ENCODE data around the gene CDK5. TPM values are rescaled to one million over a fixed set of nuclear protein-coding genes. Genes with fewer than 3 reads are reported as not detected.

Gene CDK5
- total RNA-seq, 1 donor: 22.9 TPM

DNA sequence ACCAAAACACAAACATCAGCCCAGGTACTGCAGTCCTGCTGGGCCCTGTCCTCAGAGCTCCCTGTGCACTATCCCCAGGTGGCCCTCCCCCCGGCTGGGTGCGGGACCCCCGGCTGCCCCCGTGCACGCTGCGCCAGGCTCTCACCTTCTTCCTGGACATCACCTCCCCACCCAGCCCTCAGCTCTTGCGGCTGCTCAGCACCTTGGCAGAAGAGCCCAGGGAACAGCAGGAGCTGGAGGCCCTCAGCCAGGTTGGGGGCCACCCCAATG lies 47.7 kb downstream of the CDK5 start:
- TF ChIP-seq, protein P1, sequence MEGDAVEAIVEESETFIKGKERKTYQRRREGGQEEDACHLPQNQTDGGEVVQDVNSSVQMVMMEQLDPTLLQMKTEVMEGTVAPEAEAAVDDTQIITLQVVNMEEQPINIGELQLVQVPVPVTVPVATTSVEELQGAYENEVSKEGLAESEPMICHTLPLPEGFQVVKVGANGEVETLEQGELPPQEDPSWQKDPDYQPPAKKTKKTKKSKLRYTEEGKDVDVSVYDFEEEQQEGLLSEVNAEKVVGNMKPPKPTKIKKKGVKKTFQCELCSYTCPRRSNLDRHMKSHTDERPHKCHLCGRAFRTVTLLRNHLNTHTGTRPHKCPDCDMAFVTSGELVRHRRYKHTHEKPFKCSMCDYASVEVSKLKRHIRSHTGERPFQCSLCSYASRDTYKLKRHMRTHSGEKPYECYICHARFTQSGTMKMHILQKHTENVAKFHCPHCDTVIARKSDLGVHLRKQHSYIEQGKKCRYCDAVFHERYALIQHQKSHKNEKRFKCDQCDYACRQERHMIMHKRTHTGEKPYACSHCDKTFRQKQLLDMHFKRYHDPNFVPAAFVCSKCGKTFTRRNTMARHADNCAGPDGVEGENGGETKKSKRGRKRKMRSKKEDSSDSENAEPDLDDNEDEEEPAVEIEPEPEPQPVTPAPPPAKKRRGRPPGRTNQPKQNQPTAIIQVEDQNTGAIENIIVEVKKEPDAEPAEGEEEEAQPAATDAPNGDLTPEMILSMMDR (IDR thresholded peaks at IDR 0.05; ENCODE audit: insufficient read depth, low read depth, low read length): no peak
- peak overlapping the region; percentile 47 for H3K4me3 ChIP-seq (ENCODE audit: low read depth, low read length)
- no peak for DNase-seq (ENCODE audit: low read depth)

DNA sequence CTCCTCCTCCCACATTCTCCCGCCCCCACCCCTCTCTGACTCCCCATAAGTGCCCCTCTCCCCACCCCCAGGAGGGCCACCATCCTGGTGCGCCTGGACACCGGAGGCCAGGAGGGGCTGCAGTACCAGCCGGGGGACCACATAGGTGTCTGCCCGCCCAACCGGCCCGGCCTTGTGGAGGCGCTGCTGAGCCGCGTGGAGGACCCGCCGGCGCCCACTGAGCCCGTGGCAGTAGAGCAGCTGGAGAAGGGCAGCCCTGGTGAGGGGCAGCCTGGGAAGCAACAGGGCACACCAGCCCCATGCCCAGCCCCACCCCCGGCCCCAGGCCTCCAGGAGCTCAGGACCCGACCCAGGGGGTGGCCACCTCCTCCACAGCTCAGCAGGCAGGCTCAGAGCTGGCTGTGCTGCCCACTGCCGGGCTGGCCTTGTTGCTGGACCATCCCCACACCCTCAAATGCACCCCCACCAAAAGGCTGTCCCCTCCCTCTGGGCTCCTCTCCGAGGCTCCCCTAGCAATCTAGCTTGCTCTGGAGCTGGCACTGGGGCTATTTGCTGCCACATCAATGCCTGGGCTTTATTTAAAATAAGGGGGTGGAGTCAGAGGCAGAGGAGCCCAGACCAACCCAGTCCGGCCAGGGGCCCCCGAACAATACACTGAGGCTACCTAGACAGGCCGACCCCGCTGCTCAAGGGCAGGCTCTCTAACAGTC lies 48.2 kb downstream of the CDK5 start:
- TF ChIP-seq, protein P1 (IDR thresholded peaks at IDR 0.05; ENCODE audit: insufficient read depth, low read depth, low read length): no peak
- no peak for DNase-seq (ENCODE audit: low read depth)
- no peak overlapping the region for H3K4me3 ChIP-seq (ENCODE audit: low read depth, low read length)

DNA sequence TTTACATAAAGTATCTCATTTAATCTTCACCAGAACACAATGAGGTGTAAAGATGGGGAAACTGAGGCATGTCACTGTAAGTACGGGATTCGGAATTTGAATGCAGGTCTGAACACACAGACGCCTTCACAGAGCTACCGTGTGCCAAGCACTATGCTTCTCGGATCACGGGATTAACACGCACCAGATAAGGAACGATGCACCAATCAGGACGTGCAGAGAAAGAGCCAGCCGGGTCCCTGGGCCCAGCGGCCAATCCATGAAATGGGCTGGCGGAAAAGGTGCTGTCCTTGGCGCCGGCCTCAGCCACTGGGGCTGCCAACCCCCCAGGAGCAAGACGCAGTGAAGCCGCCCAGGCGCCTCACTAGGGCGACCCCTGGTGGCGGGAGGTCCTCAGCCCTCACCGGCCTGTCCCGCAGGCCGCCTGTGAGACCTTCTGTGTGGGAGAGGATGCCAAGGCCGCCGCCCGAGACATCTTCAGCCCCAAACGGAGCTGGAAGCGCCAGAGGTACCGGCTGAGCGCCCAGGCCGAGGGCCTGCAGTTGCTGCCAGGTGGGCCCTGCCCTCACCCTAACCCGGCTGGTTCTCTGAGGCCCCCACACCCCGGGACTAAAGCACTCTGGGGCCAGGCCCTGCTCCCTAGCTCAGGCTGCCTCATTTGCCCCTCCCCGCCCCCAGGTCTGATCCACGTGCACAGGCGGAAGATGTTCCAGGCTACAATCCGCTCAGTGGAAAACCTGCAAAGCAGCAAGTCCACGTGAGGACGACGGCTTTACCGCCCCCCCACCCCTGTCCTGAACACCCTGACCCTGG lies 49.0 kb downstream of the CDK5 start:
- DNase-seq (ENCODE audit: low read depth): peak; percentile 60
- peak overlapping the region; percentile 46 for H3K4me3 ChIP-seq (ENCODE audit: low read depth, low read length)
- TF ChIP-seq, protein P1 (IDR thresholded peaks at IDR 0.05; ENCODE audit: insufficient read depth, low read depth, low read length): peak; percentile 80

DNA sequence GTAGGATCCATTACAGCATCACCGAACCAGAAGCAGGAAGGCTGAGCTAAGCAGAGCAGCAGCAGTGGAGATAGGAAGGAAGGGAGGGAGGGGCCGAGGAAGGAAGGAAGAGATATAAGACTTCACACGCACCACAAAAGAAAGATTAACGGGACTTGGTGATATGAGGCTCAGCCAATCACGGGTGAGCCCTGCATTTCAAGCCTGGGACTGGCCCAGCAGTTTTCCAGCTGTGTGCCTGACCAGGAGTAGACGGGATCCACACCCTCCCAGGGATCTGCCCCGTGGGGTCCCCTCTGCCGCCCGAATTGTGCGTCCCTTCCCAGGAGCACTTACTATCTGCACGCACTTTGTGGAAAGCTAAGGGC lies 49.6 kb downstream of the CDK5 start:
- TF ChIP-seq, protein P1 (IDR thresholded peaks at IDR 0.05; ENCODE audit: insufficient read depth, low read depth, low read length): no peak
- peak; percentile 77 for DNase-seq (ENCODE audit: low read depth)
- H3K4me3 ChIP-seq (ENCODE audit: low read depth, low read length): peak overlapping the region; percentile 46

DNA sequence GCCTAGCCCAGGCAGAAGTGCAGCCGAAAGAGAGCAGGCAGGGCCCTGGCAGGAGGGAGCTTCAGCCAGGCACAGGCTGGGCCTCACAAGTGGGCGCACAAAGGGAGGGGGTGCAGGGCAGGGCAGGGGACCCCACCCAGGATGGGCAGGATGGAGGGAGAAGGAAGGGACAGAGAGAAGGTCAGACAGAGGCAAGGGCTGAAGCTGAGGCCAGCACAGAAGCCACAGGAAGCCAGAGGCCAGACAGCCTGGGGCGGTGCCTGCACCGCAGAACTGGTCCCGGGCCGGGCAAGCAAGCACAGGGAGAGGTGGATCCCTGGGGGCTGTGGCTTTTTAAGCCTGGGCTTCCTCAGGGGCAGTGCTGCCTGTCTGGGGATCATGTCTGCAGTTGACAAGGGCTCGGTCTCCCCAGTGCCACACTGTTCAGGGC lies 50.2 kb downstream of the CDK5 start:
- DNase-seq (ENCODE audit: low read depth): no peak
- no peak overlapping the region for H3K4me3 ChIP-seq (ENCODE audit: low read depth, low read length)
- TF ChIP-seq, protein P1 (IDR thresholded peaks at IDR 0.05; ENCODE audit: insufficient read depth, low read depth, low read length): no peak

DNA sequence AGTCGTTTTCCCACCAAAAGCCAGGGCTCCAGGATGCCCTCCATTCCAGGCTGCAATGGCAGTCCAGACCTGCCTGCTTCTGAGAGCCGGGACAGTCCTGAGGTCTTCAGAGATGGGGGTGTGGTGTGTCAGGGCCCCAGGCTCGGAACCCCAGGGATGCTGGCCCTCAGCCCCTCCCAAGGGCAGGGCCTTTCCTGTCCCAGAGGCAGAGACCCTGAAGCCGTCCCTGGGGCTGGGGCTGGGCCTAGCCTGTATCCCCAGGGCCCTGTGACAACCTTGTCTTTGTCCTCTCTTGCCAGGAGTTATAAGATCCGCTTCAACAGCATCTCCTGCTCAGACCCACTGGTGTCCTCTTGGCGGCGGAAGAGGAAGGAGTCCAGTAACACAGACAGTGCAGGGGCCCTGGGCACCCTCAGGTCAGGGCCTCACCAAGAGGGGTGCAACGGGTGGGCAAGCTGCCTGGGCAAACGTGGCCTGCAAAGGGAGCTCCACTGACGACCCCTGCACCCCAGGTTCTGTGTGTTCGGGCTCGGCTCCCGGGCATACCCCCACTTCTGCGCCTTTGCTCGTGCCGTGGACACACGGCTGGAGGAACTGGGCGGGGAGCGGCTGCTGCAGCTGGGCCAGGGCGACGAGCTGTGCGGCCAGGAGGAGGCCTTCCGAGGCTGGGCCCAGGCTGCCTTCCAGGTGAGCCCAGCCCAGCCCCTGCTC lies 51.0 kb downstream of the CDK5 start:
- no peak for DNase-seq (ENCODE audit: low read depth)
- no peak overlapping the region for H3K4me3 ChIP-seq (ENCODE audit: low read depth, low read length)
- TF ChIP-seq, protein P1 (IDR thresholded peaks at IDR 0.05; ENCODE audit: insufficient read depth, low read depth, low read length): no peak
